K562 (cell line): ENCODE measurements around the gene PA2G4. TPM values are rescaled to one million over a fixed set of nuclear protein-coding genes. Genes with fewer than 3 reads are reported as not detected.
A peak's percentile ranks its signal among the peaks of the same experiment; 100 is the strongest.

Source experiments
- ASH1L ChIP-seq: fragments of 450-650 bp; IDR thresholded peaks from 2 replicates; pipeline ENCODE4 v1.6.1; 2018; ENCODE audit warnings: borderline replicate concordance, mild to moderate bottlenecking, low read depth; ENCODE audit not compliant: partially characterized antibody
- GABPB1 ChIP-seq: sonication (generic); formaldehyde crosslinking; IDR thresholded peaks from 2 replicates; pipeline ENCODE4 v1.8.0; 2022; ENCODE audit warnings: mild to moderate bottlenecking, missing genetic modification reagents
- MBD2 ChIP-seq: sonication (generic); IDR thresholded peaks from 2 replicates; pipeline ENCODE4 v1.6.1; 2016; ENCODE audit warnings: low read depth, borderline replicate concordance
- NCOA6 ChIP-seq: fragments of 450-650 bp; IDR thresholded peaks from 2 replicates; pipeline ENCODE4 v1.6.1; 2017; ENCODE audit warnings: mild to moderate bottlenecking
- NELFE ChIP-seq: IDR thresholded peaks from 2 replicates; pipeline ENCODE4 v1.6.1; 2011; ENCODE audit warnings: mild to moderate bottlenecking; ENCODE audit not compliant: insufficient read depth, insufficient read length
- SLC30A9 ChIP-seq: fragments of 250-450 bp; sonication (Bioruptor Pico); IDR thresholded peaks from 2 replicates; pipeline ENCODE4 v1.8.0; 2022; ENCODE audit warnings: mild to moderate bottlenecking, moderate library complexity
- SMARCA4 ChIP-seq: fragments of 450-650 bp; IDR thresholded peaks from 2 replicates; pipeline ENCODE4 v1.6.1; 2016
- SMARCA5 ChIP-seq: fragments of 450-650 bp; IDR thresholded peaks from 2 replicates; pipeline ENCODE4 v1.6.1; 2016
- SREBF1 ChIP-seq: fragments of 150-350 bp; IDR thresholded peaks from 2 replicates; pipeline ENCODE4 v1.6.1; 2014; ENCODE audit warnings: antibody characterized with exemption, low read depth, low read length, borderline replicate concordance
- TSHZ1 ChIP-seq: fragments of 250-450 bp; sonication (Bioruptor Pico); IDR thresholded peaks from 2 replicates; pipeline ENCODE4 v1.4.0; 2020; ENCODE audit warnings: mild to moderate bottlenecking, moderate library complexity
- ZBTB7A ChIP-seq: IDR thresholded peaks from 2 replicates; pipeline ENCODE4 v1.6.1; 2011; ENCODE audit warnings: low read depth, mild to moderate bottlenecking, low read length, moderate library complexity, borderline replicate concordance; ENCODE audit not compliant: control insufficient read depth
- ZC3H4 ChIP-seq: sonication (generic); formaldehyde crosslinking; IDR thresholded peaks from 2 replicates; pipeline ENCODE4 v1.9.0; 2021; ENCODE audit warnings: missing genetic modification reagents, borderline replicate concordance
- polyA plus RNA-seq, 8 experiments: library from polyadenylated mRNA; depleted of rRNA in 4 of 8; stranded (reverse) in 5 of 8; unstranded in 3 of 8; fragments of >200 nt; fragmentation: Nextera tagmentation in 2 of 8; fragmentation: Illumina TruSeq in 1 of 8; extraction: Ambion mirVana in 2 of 8; extraction: Trizol in 1 of 8; gene quantifications; 2 replicates each; pipeline versions ENCODE4 v1.2.1 to v1.2.3, GENCODE V29; 2011 to 2014; ENCODE audit warnings: inconsistent platforms in 1 of 8, missing spikeins in 1 of 8
- total RNA-seq, 7 experiments: library from RNA; depleted of rRNA in 6 of 7; stranded (reverse); fragments of >200 nt in 6 of 7; fragmentation: Illumina TruSeq in 2 of 7; extraction: Trizol in 2 of 7; gene quantifications; 2 replicates each; pipeline versions ENCODE4 v1.2.1 to v1.2.3, GENCODE V29; 2011 to 2021; ENCODE audit warnings: low replicate concordance in 1 of 7
- TF ChIP-seq, protein P1 (sequence below): fragments of 450-650 bp; IDR thresholded peaks from 2 replicates; pipeline ENCODE4 v1.6.1; 2016; ENCODE audit warnings: mild to moderate bottlenecking, moderate library complexity

Gene PA2G4
- total and polyA plus RNA-seq, 9 of the 15 experiments (the other 6 are each of a cell fraction or from before 2014, with no cell fraction given), result 230 to 925 (median 638) TPM

GRCh38 chr12:56116267-56117081 lies 12.1 kb downstream of the PA2G4 start, which contains the start of gene RPL41 (continued):
- TF ChIP-seq, protein P1, sequence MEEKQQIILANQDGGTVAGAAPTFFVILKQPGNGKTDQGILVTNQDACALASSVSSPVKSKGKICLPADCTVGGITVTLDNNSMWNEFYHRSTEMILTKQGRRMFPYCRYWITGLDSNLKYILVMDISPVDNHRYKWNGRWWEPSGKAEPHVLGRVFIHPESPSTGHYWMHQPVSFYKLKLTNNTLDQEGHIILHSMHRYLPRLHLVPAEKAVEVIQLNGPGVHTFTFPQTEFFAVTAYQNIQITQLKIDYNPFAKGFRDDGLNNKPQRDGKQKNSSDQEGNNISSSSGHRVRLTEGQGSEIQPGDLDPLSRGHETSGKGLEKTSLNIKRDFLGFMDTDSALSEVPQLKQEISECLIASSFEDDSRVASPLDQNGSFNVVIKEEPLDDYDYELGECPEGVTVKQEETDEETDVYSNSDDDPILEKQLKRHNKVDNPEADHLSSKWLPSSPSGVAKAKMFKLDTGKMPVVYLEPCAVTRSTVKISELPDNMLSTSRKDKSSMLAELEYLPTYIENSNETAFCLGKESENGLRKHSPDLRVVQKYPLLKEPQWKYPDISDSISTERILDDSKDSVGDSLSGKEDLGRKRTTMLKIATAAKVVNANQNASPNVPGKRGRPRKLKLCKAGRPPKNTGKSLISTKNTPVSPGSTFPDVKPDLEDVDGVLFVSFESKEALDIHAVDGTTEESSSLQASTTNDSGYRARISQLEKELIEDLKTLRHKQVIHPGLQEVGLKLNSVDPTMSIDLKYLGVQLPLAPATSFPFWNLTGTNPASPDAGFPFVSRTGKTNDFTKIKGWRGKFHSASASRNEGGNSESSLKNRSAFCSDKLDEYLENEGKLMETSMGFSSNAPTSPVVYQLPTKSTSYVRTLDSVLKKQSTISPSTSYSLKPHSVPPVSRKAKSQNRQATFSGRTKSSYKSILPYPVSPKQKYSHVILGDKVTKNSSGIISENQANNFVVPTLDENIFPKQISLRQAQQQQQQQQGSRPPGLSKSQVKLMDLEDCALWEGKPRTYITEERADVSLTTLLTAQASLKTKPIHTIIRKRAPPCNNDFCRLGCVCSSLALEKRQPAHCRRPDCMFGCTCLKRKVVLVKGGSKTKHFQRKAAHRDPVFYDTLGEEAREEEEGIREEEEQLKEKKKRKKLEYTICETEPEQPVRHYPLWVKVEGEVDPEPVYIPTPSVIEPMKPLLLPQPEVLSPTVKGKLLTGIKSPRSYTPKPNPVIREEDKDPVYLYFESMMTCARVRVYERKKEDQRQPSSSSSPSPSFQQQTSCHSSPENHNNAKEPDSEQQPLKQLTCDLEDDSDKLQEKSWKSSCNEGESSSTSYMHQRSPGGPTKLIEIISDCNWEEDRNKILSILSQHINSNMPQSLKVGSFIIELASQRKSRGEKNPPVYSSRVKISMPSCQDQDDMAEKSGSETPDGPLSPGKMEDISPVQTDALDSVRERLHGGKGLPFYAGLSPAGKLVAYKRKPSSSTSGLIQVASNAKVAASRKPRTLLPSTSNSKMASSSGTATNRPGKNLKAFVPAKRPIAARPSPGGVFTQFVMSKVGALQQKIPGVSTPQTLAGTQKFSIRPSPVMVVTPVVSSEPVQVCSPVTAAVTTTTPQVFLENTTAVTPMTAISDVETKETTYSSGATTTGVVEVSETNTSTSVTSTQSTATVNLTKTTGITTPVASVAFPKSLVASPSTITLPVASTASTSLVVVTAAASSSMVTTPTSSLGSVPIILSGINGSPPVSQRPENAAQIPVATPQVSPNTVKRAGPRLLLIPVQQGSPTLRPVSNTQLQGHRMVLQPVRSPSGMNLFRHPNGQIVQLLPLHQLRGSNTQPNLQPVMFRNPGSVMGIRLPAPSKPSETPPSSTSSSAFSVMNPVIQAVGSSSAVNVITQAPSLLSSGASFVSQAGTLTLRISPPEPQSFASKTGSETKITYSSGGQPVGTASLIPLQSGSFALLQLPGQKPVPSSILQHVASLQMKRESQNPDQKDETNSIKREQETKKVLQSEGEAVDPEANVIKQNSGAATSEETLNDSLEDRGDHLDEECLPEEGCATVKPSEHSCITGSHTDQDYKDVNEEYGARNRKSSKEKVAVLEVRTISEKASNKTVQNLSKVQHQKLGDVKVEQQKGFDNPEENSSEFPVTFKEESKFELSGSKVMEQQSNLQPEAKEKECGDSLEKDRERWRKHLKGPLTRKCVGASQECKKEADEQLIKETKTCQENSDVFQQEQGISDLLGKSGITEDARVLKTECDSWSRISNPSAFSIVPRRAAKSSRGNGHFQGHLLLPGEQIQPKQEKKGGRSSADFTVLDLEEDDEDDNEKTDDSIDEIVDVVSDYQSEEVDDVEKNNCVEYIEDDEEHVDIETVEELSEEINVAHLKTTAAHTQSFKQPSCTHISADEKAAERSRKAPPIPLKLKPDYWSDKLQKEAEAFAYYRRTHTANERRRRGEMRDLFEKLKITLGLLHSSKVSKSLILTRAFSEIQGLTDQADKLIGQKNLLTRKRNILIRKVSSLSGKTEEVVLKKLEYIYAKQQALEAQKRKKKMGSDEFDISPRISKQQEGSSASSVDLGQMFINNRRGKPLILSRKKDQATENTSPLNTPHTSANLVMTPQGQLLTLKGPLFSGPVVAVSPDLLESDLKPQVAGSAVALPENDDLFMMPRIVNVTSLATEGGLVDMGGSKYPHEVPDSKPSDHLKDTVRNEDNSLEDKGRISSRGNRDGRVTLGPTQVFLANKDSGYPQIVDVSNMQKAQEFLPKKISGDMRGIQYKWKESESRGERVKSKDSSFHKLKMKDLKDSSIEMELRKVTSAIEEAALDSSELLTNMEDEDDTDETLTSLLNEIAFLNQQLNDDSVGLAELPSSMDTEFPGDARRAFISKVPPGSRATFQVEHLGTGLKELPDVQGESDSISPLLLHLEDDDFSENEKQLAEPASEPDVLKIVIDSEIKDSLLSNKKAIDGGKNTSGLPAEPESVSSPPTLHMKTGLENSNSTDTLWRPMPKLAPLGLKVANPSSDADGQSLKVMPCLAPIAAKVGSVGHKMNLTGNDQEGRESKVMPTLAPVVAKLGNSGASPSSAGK, result peak; percentile 72
- TF ChIP-seq NELFE (peak; percentile 55), GABPB1 (CRISPR knock-in tag) (peak; percentile 97), TSHZ1 (CRISPR knock-in tag) (no peak), SLC30A9 (no peak), SMARCA5 (no peak), ZBTB7A (peak; percentile 62; the same call in 1 of the 2 replicates), ZC3H4 (CRISPR knock-in tag) (peak; percentile 62; the same call in 1 of the 2 replicates), SREBF1 (no peak), ASH1L (peak; percentile 38), MBD2 (peak; percentile 88), SMARCA4 (no peak; the same call in 1 of the 2 replicates), NCOA6 (peak; percentile 67; the same call in 1 of the 2 replicates)
